ENCODE measurements around the gene ANKRD52. TPM values are rescaled to one million over a fixed set of nuclear protein-coding genes. Genes with fewer than 3 reads are reported as not detected.
A peak's percentile ranks its signal among the peaks of the same experiment; 100 is the strongest.

Gene ANKRD52
- total and polyA plus RNA-seq, 2 donors (not counting 3 experiments of a cell fraction or from before 2014, with no cell fraction given) = 30.8 to 62.0 TPM

DNA sequence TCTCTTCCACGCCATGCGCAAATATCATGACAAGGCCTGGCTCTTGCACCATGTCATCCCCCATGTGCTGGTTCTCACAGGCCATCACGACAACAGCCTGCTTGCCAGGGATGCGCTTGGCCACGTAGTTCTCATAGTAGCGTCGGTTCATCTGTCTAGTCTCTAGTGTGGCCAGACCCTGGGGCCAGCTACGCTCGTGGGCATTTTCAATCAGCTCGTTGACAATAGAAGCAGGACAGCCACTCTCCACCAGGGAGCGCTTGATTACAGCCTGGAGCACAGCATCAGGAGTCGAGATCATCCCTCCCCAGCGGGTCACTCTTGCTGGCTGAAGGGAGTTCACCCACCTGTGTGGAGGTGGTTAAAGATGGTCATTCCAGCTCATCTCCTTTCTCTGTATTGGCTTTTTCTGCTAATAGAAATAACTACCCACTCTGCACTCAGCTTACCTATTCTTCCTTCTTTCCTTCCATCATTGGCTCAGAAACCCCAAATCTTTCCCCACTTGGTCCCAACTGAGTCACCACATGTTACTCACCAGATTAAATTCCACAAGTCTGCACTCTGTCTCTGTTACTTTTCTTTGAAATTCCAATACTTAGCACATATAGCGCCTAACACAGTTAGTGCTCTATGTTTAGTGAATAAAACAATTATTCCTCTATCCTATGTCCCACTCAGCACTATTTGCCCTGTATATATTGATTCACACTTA is 51.6 kb downstream of the ANKRD52 start:
- Histone ChIP-seq H3K79me2 (ENCODE audit: control insufficient read depth, insufficient read depth, low read length) (no peaks in the 10 kb centered on the region), H3K27me3 (ENCODE audit: control insufficient read depth in 2 of 2, insufficient read depth in 2 of 2, low read length in 2 of 2) (no peaks in the 10 kb centered on the region), H3K36me3 (ENCODE audit: control insufficient read depth in 2 of 2, extremely low read depth in 1 of 2, insufficient read depth in 2 of 2, low read length in 2 of 2) (peaks cover 12 to 43% of the 10 kb centered on the region in 2 experiments), H3K9me1 (replicated peaks; ENCODE audit: control insufficient read depth, extremely low read depth, insufficient read depth, low read length) (no peaks in the 10 kb centered on the region), H3K9me3 (replicated peaks; ENCODE audit: control insufficient read depth, insufficient read depth, low read length) (no peaks in the 10 kb centered on the region), H3K4me2 (ENCODE audit: insufficient read depth, low read length) (no peak overlapping the region), H4K20me1 (replicated peaks; ENCODE audit: control insufficient read depth, extremely low read depth, insufficient read depth, low read length) (no peaks in the 10 kb centered on the region), H3K4me1 (ENCODE audit: control insufficient read depth, extremely low read depth, insufficient read depth, low read length) (peaks cover 17% of the 10 kb centered on the region), H3K4me3 (replicated peaks in 1 of 3; ENCODE audit: insufficient read depth in 1 of 3, low read depth in 1 of 3, low read length in 3 of 3) (no peak overlapping the region), H3K9ac (replicated peaks; ENCODE audit: extremely low read depth, insufficient read depth, low read length) (no peak overlapping the region), H2AFZ (ENCODE audit: low read depth, low read length) (no peak overlapping the region), H3K27ac (ENCODE audit: insufficient read depth, low read depth, low read length) (no peak overlapping the region)
- FAIRE-seq = peak; percentile 66
- intact Hi-C loops (cut with micrococcal nuclease) (loop anchor here (1.0 kb wide), 2 partner anchors 8 to 18 kb away; partner anchors contain the start of gene NABP2), dilution Hi-C loops (cut with MboI; ENCODE audit: extremely low pct_ligation_motif_present, low sequenced_read_pairs) (no loop called here)
- POLR2A ChIA-PET = interaction anchor here (1.4 to 2.8 kb wide), 2 partner anchors 15 to 88 kb away, joined by 3 to 12 read pairs; partner anchors contain the start of genes RNF41 and ZC3H10
- CTCF ChIA-PET = interaction anchor here (0.6 to 8.5 kb wide), 20 partner anchors 8 to 301 kb away, joined by 3 to 63 read pairs (median 4); partner anchors contain the start of genes ANKRD52, ESYT1, RNF41 and SLC39A5
- TF ChIP-seq FOS (IDR thresholded peaks at IDR 0.05; ENCODE audit: borderline replicate concordance, insufficient read depth, low read length) (no peak), GATA2 (IDR thresholded peaks at IDR 0.05; ENCODE audit: insufficient read depth, insufficient read length, low read depth, low read length) (no peak), EZH2 (IDR thresholded peaks at IDR 0.05; ENCODE audit: borderline replicate concordance, low read depth, low read length, severe bottlenecking) (no peak), POLR2AphosphoS5 (IDR thresholded peaks at IDR 0.05; ENCODE audit: insufficient read depth, low read depth, low read length) (no peak), MYC (IDR thresholded peaks at IDR 0.05; ENCODE audit: low read depth, low read length) (no peak), JUN (IDR thresholded peaks at IDR 0.05; ENCODE audit: borderline replicate concordance, insufficient read depth, insufficient read length, low read depth) (no peak), POLR2A (IDR thresholded peaks at IDR 0.05; ENCODE audit: low read depth, low read length) (peak; percentile 30)
- TF ChIP-seq, protein P1, sequence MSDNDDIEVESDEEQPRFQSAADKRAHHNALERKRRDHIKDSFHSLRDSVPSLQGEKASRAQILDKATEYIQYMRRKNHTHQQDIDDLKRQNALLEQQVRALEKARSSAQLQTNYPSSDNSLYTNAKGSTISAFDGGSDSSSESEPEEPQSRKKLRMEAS (IDR thresholded peaks at IDR 0.05; ENCODE audit: insufficient read depth, insufficient read length) = no peak
- TF ChIP-seq, protein P2, sequence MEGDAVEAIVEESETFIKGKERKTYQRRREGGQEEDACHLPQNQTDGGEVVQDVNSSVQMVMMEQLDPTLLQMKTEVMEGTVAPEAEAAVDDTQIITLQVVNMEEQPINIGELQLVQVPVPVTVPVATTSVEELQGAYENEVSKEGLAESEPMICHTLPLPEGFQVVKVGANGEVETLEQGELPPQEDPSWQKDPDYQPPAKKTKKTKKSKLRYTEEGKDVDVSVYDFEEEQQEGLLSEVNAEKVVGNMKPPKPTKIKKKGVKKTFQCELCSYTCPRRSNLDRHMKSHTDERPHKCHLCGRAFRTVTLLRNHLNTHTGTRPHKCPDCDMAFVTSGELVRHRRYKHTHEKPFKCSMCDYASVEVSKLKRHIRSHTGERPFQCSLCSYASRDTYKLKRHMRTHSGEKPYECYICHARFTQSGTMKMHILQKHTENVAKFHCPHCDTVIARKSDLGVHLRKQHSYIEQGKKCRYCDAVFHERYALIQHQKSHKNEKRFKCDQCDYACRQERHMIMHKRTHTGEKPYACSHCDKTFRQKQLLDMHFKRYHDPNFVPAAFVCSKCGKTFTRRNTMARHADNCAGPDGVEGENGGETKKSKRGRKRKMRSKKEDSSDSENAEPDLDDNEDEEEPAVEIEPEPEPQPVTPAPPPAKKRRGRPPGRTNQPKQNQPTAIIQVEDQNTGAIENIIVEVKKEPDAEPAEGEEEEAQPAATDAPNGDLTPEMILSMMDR (IDR thresholded peaks at IDR 0.05; ENCODE audit: extremely low read depth in 1 of 2, insufficient read depth in 1 of 2, low read depth in 1 of 2, low read length in 2 of 2) = peak; percentile 63 to 73
- peak; percentile 52 for DNase-seq (ENCODE audit: low read depth, low spot score)
- BruUV-seq (replicated peaks) = no TSS peak
